KOPT-K1 (cell line): ENCODE measurements around the gene IZUMO2.

Experiments
- H3K27ac ChIP-seq: fragments of 200-600 bp; sonication (generic); 2 replicates; pipeline ENCODE4 v1.5.1; 2016; ENCODE audit warnings: antibody characterized with exemption, mild to moderate bottlenecking, low read depth, low read length; ENCODE audit not compliant: poor library complexity, severe bottlenecking
- H3K36me3 ChIP-seq: fragments of 200-600 bp; sonication (generic); 2 replicates; pipeline ENCODE4 v1.5.1; 2017; ENCODE audit warnings: antibody characterized with exemption, mild to moderate bottlenecking, low read length, moderate library complexity; ENCODE audit not compliant: insufficient read depth
- H3K9me3 ChIP-seq: fragments of 200-600 bp; sonication (generic); 2 replicates; pipeline ENCODE4 v1.5.1; 2017; ENCODE audit warnings: antibody characterized with exemption, low read length, mild to moderate bottlenecking; ENCODE audit not compliant: insufficient read depth, poor library complexity, severe bottlenecking

The IZUMO2 gene

DNA sequence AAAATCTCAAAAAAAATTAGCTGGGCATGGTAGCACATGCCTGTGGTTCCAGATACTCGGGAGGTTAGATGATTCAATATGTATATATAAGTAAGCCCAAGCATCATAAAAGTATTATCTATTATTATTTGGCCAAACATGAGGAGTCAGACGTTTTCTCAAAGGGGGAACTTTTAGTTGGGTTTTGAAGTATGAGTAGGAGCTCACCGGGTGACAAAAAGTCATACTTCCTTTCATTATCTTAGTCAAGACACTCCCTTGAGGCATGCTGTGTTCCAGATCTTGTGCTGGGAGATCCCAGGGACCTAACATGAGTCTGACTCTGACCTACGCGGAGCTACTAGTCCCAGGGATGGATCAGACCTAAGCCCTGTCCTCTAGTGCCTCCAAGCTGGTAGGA lies 32.1 kb upstream of the IZUMO2 start:
- H3K9me3 ChIP-seq = no peaks in the 10 kb centered on the region
- no peak overlapping the region for H3K27ac ChIP-seq
- H3K36me3 ChIP-seq = no peaks in the 10 kb centered on the region

DNA sequence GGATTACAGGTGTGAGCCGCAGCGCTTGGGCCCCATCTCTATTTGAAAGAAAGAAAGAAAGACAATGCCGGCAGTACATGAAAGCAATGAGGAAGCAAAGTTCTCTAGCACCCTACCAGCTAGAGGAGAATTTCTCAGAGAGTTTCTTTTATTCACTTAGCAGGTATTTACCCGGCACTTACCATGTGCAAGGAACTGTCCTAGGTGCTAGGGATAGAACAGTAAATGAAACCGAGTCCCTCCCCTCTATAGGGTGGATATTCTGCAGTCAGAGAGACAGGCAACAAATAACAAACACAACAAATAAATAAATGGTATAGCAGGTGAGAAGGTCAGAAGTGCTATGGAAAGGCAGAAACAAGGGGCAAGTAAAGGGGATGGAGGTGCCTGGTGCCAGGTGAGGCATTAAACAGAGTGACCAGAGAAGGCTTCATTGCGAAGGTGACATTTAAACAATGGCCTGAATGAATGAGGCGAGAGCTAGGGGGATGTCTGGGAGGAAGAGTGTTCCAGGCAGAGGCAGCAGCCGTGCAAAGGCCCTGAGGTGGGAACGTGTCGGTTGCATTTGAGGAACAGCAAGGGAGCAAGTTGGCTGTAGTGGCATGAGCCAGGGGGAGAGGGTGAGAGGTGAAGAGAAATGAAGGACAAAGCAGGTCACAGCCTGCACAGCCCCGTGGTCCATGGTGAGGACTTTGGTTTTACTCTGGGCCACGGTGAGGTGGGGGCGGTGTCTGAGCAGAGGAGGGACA lies 29.6 kb upstream of the IZUMO2 start:
- H3K27ac ChIP-seq = no peak overlapping the region

DNA sequence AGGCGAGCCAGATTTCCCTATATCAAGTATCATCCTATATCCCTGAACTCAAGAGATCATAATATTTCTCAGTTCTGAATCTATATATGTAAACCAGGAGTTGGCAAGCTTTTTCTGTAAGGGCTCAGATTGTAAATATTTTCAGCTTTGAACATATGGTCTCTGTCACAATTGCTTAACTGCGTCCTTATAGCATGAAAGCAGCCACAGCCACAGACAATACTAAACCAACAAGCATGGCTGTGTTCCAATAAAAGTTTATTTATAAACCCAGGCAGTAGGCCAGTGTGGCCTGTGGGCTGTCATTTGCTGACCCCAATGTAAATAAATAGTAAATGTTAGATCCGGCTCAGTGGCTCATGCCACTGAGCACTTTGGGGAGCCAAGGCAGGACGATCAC lies 28.1 kb upstream of the IZUMO2 start:
- Histone ChIP-seq H3K9me3 (no peaks in the 10 kb centered on the region), H3K36me3 (no peaks in the 10 kb centered on the region), H3K27ac (no peak overlapping the region)

More for the DNA sequence above, 29.6 kb upstream of the IZUMO2 start:
- Histone ChIP-seq H3K9me3 (no peaks in the 10 kb centered on the region), H3K36me3 (no peaks in the 10 kb centered on the region)

DNA sequence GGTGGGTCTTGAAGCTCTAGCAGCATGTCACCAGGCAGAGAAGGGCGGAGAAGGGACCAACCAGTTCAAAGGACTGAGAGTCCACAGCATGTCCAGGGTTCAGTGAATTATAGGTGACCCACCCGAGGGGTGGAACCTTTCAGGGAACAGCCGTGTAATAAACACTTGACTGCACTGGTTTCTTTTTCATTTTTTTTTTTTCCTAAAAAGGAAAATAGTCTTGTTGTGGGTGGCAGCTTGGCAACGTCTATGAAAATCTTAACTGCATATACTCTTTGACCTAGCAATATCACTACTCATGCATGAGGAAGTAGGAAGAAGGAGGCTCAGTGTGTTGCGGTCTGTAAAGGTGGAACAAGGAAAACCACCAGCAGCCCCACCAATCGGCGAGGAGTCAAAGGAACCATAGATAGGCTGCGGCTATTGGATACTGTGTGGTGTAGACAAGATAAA lies 27.4 kb upstream of the IZUMO2 start:
- no peaks in the 10 kb centered on the region for H3K36me3 ChIP-seq
- no peak overlapping the region for H3K27ac ChIP-seq
- no peaks in the 10 kb centered on the region for H3K9me3 ChIP-seq

DNA sequence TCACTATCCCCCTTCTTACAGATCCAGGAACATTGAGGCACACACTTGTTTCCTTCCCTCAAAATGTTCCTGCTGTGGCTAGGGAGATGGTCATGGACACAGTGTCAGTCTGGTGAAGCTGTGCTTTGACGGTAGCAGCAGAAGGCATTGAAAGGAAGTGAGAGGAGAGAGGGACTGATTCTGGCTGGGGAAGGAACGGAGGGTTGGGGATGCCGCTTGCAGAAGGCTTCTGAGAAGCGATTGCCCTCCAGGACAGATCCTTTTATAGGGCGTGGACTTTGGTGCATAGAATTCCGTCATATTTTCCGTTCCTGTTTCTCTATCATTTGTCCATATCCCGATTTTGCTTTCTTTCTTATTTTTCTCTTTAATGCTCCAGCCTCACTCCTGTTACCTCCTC lies 26.2 kb upstream of the IZUMO2 start:
- Histone ChIP-seq H3K9me3 (no peaks in the 10 kb centered on the region), H3K27ac (no peak overlapping the region), H3K36me3 (no peaks in the 10 kb centered on the region)

DNA sequence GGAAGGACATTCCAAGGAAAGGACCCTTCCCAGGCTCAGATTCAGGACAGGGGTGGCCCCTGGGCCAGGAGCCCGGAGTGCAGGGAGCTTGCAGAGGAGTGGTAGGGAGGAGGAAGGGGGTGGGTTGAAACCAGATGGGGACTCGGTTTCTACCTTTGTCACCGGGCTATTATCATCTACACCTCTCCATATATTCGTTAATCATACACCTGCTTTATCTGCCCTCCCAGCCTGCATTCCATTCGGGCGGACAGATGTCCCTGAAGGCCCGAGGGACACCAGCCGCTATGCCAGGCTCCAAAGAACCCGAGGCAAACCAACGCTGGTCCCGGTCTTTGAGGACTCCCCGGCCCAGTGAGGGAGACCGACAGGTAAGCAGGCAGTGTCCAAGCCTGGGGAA lies 24.9 kb upstream of the IZUMO2 start:
- H3K27ac ChIP-seq = no peak overlapping the region
- no peaks in the 10 kb centered on the region for H3K36me3 ChIP-seq
- no peaks in the 10 kb centered on the region for H3K9me3 ChIP-seq

DNA sequence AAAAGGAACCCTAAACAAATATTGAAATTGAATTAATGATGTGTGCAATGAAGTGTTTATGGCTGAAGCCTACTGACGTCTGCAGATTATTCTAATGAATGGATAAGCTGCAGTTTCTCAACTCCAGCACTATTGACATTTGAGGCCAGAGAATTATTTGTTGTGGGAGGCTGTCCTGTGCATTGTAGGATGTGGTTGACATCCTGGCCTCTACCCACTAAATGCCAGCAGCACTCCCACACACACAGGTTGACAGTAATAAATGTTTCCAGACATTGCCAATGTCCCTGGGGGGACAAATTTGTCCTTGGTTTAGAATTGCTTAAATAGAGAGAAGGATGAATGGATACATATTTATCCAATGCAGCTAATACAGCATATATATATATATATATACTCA lies 21.1 kb upstream of the IZUMO2 start:
- H3K9me3 ChIP-seq = no peaks in the 10 kb centered on the region
- no peaks in the 10 kb centered on the region for H3K36me3 ChIP-seq
- no peak overlapping the region for H3K27ac ChIP-seq

DNA sequence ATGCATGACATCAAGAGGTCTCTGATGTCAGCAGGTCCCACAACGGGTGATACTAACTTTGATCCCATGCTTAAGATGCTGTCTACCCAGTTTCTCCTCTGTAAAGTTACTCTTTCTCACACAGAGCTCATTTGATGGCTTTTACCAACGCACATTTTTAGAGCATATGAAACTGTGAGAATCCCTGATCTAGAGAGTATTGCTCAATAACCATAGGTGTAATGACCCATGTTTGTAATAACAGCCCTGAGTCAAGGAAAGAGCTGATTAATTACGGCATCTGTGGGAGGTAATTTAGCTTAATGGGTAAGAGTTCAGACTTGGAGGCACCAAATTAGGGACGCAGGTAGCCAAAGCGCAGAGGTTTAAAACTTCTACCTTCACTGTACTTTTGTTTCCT lies 18.0 kb upstream of the IZUMO2 start:
- no peaks in the 10 kb centered on the region for H3K9me3 ChIP-seq
- no peaks in the 10 kb centered on the region for H3K36me3 ChIP-seq
- H3K27ac ChIP-seq = no peak overlapping the region

DNA sequence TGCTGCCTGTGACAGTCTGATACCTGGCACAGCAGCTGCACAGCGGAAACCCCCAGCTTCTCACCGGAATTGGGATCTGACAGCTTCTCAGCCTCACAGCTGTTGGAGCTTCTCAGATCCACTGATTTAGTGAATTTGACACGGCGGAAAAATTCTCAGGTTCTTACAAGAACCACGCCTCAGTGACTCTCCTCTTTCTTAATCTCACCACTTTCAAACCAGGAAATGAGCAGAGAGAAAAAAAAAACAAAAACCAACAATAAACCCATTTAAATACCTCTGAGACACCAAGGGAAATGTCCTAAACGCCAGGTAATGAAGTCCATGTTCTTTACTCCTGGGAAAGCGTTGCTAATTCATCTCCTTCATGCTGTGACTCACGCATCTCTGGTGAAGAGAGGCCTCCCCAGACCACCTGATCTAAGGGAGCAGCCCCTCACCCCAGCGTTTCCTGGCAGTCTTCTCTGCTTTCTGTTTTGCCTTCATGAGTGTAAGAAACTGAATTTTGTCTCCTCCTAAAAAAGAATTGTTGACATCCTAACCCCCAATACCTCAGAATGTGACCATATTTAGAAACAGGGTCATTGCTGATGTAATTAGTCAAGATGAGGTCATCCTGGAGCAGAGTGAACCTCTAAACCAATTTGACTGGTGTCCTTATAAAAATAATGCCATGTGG lies 15.9 kb upstream of the IZUMO2 start:
- no peak overlapping the region for H3K27ac ChIP-seq
- H3K36me3 ChIP-seq = no peaks in the 10 kb centered on the region
- H3K9me3 ChIP-seq = no peaks in the 10 kb centered on the region

DNA sequence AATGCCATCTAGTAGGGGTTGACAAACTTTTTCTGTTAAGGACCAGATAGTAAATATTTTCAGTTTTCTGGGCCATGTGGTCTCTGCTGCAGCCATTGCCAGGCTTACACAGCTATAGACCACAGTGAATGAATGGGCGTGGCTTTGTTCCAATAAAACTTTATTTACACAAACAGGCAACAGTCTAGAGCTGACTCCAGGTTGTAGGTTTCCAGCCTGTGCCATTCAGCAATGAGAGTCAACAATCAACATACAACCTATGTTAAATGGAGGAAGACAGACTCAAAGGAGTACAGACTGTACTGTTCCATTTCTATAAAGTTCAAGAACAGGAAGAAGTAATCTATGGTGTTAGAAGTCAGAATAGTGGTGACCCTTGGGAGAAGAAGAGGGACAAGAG lies 15.2 kb upstream of the IZUMO2 start:
- H3K27ac ChIP-seq = no peak overlapping the region
- no peaks in the 10 kb centered on the region for H3K36me3 ChIP-seq
- H3K9me3 ChIP-seq = no peaks in the 10 kb centered on the region

DNA sequence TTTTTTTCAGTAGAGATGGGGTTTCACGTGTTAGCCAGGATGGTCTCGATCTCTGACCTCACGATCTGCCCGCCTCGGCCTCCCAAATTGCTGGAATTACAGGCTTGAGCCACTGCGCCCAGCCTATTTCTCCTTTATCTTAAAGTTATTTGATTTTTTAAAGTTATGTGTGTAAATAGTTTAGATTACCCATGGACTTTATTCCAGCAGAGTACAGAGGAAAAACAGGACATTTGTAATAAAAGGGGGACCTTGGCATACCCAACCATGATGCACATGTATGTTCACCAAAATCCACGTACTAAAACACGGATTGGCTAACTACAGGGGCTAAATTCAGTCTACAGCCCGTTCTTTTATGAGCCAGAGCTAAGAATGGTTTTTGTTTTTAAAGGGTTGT lies 13.7 kb upstream of the IZUMO2 start:
- H3K27ac ChIP-seq = no peak overlapping the region
- H3K9me3 ChIP-seq = no peaks in the 10 kb centered on the region
- no peaks in the 10 kb centered on the region for H3K36me3 ChIP-seq

DNA sequence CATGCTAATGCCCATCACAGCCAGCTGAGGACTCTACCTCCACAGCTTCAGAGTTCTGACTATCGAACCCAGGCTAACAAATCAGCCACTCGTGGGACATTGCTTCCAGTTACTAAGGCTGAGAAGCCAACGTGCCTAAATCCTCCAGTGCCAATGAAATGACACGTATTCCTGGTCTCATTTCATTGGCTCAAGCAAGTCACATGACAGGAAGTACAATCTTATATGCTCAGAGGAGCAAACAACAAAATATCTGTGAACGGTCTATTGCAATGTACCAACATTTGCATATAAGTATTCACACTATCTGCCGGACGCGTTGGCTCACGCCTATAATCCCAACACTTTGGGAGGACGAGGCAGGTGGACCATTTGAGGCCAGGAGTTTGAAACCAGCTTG lies 12.8 kb upstream of the IZUMO2 start:
- no peaks in the 10 kb centered on the region for H3K9me3 ChIP-seq
- H3K27ac ChIP-seq = no peak overlapping the region

DNA sequence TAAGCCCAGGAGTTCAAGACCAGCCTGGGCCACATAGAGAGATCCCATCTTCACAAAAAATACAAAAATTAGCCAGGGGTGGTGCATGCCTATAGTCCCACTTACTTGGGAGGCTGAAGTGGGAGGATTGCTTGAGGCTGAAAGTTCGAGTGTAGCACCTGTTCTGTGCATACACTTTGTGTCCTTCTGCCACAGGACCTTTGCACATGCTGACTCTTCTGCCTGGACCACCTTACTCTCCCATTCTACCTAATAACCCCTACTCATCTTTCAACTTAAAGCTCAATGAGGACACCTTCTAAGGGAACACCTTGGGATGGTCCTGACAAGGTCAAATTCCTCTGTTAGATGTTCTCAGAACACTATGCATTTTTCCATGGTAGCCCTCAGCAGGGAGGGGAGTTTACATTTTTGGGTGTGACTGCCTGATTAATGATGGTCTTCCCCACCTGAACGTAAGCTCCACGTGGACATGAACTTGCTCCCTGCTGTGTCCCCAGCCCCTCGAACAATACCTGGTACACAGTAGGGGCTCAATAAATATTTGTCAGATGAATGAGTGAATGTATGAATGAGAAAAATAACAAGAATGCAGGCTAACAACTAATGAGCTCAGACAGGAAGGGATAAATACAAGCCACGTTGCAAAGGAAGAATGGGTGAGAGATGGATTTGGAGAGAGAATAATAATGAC lies 11.2 kb upstream of the IZUMO2 start:
- Histone ChIP-seq H3K27ac (no peak overlapping the region), H3K9me3 (no peaks in the 10 kb centered on the region), H3K36me3 (no peaks in the 10 kb centered on the region)

More for the DNA sequence above, 12.8 kb upstream of the IZUMO2 start:
- H3K36me3 ChIP-seq = no peaks in the 10 kb centered on the region

DNA sequence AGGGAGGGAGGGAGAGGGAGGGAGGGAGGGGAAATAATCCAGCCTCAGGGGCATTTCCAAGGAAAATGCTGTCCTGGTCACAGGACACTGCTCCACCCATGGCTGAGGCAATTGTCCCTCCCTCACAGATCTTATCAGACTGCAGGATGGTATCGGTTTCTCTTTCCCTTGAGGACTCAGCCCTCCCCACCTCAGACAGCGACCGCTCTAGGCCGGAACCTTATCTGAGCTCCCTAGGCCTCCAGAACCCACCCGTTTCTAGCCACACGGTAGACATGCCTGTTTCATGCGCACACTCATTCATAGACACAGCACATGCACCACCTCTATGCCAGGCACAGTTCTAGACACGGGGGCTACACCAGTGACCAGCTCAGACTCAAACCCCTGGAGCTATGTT lies 10.0 kb upstream of the IZUMO2 start:
- Histone ChIP-seq H3K9me3 (no peaks in the 10 kb centered on the region), H3K36me3 (no peaks in the 10 kb centered on the region), H3K27ac (no peak overlapping the region)

DNA sequence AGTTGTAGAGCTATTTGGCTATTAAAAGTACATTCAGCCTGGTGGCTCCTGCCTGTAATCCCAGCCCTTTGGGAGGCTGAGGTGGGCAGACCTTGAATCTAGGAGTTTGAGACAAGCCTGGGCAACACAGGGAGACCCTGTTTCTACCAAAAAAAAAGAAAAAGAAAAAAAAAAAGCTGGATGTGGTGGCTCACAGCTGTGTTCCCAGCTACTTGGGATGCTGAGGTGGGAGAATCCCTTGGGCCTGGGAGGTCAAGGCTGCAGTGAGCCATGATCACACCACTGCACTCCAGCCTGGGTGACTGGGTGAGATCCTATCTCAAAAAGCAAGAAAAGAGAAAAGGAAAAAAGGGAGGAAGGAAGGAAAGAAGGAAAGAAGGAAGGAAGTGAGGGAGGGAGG lies 9.6 kb upstream of the IZUMO2 start:
- Histone ChIP-seq H3K36me3 (no peaks in the 10 kb centered on the region), H3K9me3 (no peaks in the 10 kb centered on the region), H3K27ac (no peak overlapping the region)
